ENCODE data around the gene TTC21B.

DNA sequence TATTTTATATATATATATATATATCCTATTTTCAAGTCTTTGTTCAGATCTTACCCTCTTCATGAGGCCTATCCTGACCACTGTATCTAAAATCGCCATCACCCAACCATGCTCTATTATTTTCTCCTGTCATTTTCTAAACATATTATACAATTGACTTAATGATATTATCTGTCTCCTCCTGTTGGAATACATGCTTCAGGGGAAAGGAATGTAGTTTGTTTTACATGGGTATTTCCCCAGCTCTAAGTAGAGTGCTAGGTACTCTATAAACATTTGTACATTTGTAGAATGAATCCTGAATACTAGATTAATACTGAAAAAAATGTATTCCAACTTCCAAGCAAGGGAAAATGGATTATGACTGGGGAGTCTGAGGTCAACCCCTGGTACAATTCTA, 26.2 kb downstream of the TTC21B start:
- TF ChIP-seq, protein P1, sequence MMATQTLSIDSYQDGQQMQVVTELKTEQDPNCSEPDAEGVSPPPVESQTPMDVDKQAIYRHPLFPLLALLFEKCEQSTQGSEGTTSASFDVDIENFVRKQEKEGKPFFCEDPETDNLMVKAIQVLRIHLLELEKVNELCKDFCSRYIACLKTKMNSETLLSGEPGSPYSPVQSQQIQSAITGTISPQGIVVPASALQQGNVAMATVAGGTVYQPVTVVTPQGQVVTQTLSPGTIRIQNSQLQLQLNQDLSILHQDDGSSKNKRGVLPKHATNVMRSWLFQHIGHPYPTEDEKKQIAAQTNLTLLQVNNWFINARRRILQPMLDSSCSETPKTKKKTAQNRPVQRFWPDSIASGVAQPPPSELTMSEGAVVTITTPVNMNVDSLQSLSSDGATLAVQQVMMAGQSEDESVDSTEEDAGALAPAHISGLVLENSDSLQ (IDR thresholded peaks at IDR 0.05) = no peak
- TF ChIP-seq ZNF384 (IDR thresholded peaks at IDR 0.05) (no peak), SP1 (IDR thresholded peaks at IDR 0.05) (no peak), FOXA1 (IDR thresholded peaks at IDR 0.05) (no peak), FOXM1 (IDR thresholded peaks at IDR 0.05; ENCODE audit: borderline replicate concordance) (no peak)
